ENCODE results near the gene C1orf216. TPM values are rescaled to one million over a fixed set of nuclear protein-coding genes. Genes with fewer than 3 reads are reported as not detected.
"Not testable (repeated sequence)": the region's sequence is repeated elsewhere in the genome, so short reads cannot be mapped to it uniquely, and the experiment has no call there.

The C1orf216 gene, protein sequence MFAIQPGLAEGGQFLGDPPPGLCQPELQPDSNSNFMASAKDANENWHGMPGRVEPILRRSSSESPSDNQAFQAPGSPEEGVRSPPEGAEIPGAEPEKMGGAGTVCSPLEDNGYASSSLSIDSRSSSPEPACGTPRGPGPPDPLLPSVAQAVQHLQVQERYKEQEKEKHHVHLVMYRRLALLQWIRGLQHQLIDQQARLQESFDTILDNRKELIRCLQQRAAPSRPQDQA
- 12.6 and 22.0 TPM in 2 replicates for total RNA-seq

- peak; percentile 31 to 79 for DNase-seq (ENCODE audit: low read depth in 2 of 2)
These were observed at the start of gene C1orf216 for GRCh38 chr1:35718492-35719336. C1orf216 (minus strand) TSS chr1:35718884; CDS start chr1:35716321, 2,563 bp downstream.

GRCh38 chr1:35764283-35764682 is 45.6 kb upstream of the C1orf216 start:
- no peak for DNase-seq (ENCODE audit: low read depth in 2 of 2)

GRCh38 chr1:35763201-35763600 is 44.5 kb upstream of the C1orf216 start:
- DNase-seq (ENCODE audit: low read depth in 2 of 2): no peak

GRCh38 chr1:35762141-35762540 is 43.5 kb upstream of the C1orf216 start:
- DNase-seq (ENCODE audit: low read depth in 2 of 2): peak in 1 of 2 donors; percentile 40

- no peak for DNase-seq (ENCODE audit: low read depth in 2 of 2)
These were observed 37.4 kb upstream of the C1orf216 start for GRCh38 chr1:35756064-35756463.

DNA sequence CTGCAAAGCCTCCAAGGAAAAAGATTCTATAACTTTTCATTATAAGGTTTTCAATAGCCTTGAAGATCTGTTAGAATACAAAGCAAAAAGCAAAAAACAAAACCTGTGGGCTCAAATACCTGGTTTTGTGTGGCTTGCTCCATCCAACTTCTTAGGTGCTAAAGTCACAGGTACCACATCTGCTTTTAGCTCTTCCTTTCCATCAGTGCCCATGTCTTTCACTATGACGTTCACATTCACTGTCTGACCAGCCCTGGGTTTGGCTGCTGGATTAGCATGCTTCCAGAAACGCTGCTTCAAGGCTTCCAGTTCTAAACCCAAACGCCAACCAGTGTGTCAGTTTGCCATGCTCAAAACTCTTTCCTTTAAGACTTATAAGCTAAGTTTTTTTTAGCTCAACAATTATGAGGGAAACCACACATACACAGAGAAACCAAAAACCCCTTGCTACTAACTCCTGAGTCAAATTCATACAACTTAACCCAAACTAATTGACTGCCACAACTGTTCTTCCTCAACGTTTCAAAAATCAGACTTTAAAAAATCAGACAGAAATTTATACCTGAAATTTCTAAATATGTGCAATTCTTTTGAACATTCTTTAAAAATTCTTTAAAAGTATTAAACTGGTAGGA is 35.1 kb upstream of the C1orf216 start:
- no peak for DNase-seq (ENCODE audit: low read depth in 2 of 2)

DNA sequence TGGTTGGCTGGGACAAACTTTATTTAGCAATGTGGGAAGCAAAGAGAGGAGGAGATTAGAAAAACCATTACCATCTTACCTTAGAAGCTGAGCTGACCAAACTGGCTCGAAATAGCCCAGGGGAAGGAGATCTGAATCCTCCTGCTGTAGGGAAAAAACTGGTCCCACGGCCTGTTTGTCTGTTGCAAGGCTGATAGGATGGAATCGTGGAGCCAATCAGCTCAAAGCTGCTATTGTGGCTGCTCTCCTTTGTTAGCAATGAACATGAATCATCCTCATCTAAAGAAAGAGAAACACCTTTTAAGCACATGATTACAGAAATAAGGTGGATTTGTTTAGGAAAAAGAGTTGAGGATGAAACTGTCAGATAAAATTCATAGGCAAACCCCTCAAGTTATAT is 29.6 kb upstream of the C1orf216 start:
- DNase-seq (ENCODE audit: low read depth in 2 of 2): peak in 1 of 2 donors; percentile 9

DNA sequence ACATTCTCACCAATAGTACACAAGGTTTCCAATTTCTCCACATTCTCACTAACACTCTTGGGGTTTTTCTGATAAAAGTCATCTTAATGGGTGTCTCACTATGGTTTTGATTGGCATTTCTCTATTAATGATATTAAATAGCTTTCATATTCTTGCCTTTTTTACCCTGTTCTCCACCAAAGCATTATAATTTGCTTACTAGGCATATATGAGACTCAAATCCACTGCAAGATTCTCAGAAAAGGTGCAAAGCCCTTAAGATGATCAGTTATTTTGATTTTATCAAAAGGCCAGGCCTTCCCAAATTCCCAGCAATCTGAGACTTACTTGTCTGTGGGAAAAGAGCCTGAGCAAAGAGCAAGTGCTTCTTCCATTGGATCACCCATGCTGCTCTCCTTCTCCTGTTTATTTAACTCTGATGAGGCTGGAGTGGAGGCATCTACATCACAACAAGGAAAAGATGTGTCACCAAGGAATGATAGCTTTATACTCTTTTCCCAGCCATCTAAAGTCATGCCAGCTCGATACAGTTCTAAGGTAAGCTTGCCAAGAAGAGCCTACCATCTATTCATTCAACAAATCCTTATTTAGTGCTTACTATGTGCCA is 26.5 kb upstream of the C1orf216 start:
- DNase-seq (ENCODE audit: low read depth in 2 of 2): no peak

DNA sequence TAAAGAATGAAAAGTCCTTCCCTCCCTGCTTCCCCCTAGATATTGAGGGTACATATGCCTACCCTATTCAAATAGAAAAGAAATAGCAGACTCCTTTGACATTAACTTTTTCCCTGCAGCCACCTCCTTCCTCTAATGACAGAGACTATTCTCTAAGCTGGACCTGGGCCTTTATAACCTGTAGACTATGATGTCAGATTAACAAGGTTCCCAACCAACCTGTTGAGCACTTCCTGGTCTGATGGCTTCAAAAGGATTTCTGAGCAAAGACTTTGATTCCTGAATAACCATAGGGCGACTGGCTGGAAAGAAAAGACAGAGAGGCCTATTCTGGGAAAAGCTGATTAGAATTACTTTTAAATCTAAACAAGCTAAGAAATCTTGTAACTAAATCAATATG is 18.4 kb upstream of the C1orf216 start:
- no peak for DNase-seq (ENCODE audit: low read depth in 2 of 2)

GRCh38 chr1:35727434-35728040 is 8.9 kb upstream of the C1orf216 start:
- DNase-seq (ENCODE audit: low read depth in 2 of 2): no peak

- DNase-seq (ENCODE audit: low read depth in 2 of 2): peak; percentile 32 to 73
These were observed 8.1 kb upstream of the C1orf216 start for GRCh38 chr1:35726450-35727433.

DNA sequence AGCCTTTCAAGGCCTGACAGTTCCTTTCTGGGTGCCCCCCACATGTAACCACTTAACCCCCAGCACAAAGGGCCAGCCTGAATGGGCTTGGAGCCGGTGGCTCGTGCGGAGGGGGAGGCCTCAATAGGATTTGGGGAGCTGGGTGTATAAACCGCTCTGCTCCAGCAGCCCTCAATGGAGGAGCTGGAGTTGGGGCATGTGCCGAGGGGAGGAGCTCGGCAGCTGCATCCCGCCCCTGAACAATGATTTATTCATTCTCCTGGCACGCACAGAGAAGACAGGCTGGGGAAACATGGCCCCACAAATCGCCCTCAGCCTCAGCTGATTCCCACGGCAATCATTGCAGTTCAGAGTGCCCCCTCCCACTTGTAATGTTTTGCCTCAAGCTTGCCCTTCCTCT is 6.9 kb upstream of the C1orf216 start:
- DNase-seq (ENCODE audit: low read depth in 2 of 2): no peak

GRCh38 chr1:35717911-35718476 is 690 bp downstream of the C1orf216 start:
- peak in 1 of 2 donors; percentile 32 for DNase-seq (ENCODE audit: low read depth in 2 of 2)

DNA sequence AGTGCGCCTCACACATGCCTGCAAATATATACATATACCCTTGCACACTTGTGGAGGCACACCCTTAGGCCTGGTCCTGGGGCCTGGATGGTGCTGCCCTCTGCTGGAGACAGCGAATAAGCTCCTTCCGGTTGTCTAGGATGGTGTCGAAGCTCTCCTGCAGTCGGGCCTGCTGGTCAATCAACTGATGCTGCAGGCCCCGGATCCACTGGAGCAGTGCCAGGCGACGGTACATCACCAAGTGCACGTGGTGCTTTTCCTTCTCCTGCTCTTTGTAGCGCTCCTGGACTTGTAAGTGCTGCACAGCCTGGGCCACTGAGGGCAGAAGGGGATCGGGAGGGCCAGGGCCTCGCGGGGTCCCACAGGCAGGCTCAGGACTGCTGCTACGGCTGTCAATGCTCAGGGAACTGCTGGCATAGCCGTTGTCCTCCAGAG is 3.1 kb downstream of the C1orf216 start:
- peak; percentile 50 to 74 for DNase-seq (ENCODE audit: low read depth in 2 of 2)

- DNase-seq (ENCODE audit: low read depth in 2 of 2): no peak
These were observed 3.6 kb downstream of the C1orf216 start for GRCh38 chr1:35714921-35715567.

DNA sequence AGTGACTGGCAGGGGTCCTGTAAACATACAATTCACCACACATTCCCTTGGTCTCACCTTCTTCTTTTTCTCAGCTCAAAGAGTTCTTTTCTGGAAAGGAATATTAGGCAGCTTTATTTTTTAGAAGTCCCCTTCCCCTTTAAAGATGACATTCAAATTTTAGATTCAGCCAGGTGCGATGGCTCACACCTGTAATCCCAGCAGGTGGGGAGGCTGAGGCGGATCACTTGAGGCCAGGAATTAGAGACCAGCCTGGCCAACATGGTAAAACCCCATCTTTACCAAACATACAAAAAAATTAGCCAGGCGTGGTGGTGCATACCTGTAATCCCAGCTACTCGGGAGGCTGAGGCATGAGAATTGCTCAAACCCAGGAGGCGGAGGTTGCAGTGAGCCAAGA is 7.6 kb downstream of the C1orf216 start:
- not testable (repeated sequence) for DNase-seq (ENCODE audit: low read depth in 2 of 2)

GRCh38 chr1:35708952-35709351 is 9.7 kb downstream of the C1orf216 start:
- DNase-seq (ENCODE audit: low read depth in 2 of 2): no peak

DNA sequence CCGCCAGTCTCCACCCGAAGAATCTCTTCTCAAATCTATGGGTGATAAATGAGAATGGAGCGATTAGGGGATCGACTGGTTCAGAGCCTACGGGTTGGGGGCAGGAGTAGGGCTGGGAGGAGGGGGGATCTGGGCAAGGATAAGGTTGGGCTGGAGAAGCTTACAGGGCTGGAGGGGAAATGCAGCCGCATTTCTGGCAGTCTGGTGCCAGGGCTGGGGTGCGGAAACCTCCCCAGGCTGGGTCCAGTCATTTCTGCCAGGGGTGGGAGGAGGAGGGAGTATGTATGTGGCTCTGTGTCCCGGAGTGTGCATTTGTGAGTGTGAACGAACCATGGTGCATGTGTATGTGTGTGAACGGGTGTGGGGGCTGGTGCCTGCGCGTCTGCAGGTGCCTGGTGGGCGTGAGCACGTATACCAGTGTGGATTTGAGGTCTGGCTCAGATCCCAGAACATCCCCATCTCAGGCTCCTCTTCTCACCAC is 10.2 kb downstream of the C1orf216 start:
- DNase-seq (ENCODE audit: low read depth in 2 of 2): no peak
